H4 (cell line): ENCODE data around the gene ZNF563. TPM values are rescaled to one million over a fixed set of nuclear protein-coding genes. Genes with fewer than 3 reads are reported as not detected.

Experiments
- DNase-seq: peaks from one replicate; pipeline ENCODE4 v3.0.0-alpha.2; 2015; ENCODE audit warnings: low spot score
- total RNA-seq: library from RNA; depleted of rRNA; stranded (reverse); fragments of >200 nt; shearing (Covaris generic); gene quantifications from 2 replicates; pipeline ENCODE4 v1.2.3, GENCODE V29; 2014; rRNA removed

The ZNF563 gene
- total RNA-seq, 1 experiment from 2014 or later: 3.4 TPM

DNA sequence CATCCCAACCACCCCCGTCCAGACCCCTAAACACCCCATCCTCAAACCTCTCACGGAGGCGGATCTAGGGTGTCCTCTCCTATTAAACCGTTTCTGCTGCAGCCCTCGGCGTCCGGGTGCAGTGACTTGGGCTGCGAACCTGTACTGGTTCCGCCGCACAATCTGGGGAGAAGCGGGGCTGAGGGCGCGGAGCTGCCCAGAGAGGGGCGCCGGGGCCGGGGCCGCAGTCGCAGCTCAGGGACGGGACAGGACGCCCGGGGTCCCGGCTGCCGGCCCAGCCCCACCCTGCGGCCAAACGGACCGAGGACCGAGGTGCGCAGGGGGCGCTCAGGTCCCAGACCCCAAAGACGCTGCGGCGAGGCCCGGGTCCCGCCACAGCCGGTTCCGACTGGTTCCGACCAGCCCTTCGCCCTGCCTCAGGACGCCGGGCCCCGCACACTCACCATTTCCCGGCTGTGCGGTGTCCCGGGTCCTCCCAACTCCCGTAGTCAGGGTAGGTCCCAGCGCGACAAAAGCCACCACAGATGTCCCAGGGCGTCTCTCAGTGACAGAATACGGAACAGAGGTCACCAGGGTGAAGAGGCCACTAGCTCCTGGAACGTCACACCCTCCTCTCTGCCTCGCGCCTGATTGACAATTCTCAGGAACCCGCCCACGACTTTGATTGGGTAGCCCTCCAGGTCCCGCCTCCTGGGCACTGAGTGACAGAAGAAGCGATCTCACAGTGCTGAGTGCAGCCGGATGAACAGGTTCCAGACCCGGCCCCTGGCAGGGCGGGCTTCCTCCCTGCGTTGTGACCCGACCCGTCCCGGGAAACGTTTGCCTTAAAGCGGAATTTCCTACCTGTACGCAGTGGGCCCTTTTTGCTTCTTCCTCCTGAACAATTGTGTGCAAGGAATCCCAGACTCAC, 38.9 kb downstream of the ZNF563 start, which contains the start of gene ZNF44:
ZNF44 (minus strand) TSS at position 635 of the 910 bp plus-strand sequence; CDS start at position 446, 189 bp downstream.
- peak; percentile 91 for DNase-seq

DNA sequence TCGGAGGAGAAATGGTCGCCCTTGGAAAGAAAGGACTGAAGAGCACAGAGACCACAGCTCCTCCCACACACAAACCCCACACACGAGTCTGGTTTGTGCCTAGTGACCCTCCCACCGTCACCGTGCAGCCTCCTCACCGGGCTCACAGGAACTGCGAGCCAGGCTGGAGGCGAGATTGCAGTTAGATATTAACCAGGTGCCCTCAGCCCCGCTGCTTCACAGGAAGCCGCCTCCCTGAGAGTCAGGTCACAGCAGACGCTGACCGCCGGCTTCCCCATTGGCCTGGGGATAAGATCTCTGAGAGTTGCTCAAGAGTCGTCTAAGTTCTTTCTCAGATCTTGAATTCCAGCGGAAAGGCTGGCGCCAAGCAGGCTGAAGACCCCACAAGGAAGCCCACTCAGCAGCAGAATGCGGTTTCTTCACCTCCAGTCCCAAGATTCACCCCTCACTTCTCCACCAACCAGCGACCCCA, 39.6 kb downstream of the ZNF563 start:
- DNase-seq: peak; percentile 60

DNA sequence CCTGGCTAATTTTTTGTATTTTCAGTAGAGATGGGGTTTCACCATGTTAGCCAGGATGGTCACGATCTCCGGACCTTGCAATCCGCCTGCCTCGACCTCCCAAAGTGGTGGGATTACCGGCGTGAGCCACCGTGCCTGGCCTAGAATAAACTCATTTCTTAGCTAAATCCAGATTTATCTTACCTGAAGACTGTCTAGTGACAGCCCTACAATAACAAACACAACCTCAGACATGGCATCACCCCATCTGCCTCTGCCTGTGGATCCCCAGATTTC, 43.7 kb downstream of the ZNF563 start:
- no peak for DNase-seq

DNA sequence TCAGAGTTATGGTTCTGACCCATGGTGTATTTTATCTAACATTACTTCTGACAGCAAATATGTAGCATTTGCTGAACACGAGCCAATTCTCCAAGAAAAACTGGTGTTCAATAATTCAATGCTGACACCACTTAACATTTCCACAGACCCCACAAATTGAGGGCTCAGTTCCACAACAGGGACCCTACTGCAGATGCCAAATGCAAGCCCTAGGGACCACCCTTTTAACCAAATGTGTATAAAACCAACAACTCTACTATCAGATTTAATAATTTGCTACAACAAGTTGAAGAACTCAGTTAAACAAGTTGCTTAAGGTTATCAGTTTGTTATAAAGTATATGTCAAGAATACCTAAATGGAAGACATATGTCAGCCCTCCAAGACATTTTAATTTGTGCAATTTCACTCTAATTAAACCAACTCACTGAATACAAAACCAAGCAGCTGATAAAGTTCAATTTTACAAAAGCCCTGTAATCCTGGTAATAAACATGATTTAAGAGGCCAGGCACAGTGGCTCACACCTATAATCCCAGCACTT, 45.4 kb downstream of the ZNF563 start:
- no peak for DNase-seq

DNA sequence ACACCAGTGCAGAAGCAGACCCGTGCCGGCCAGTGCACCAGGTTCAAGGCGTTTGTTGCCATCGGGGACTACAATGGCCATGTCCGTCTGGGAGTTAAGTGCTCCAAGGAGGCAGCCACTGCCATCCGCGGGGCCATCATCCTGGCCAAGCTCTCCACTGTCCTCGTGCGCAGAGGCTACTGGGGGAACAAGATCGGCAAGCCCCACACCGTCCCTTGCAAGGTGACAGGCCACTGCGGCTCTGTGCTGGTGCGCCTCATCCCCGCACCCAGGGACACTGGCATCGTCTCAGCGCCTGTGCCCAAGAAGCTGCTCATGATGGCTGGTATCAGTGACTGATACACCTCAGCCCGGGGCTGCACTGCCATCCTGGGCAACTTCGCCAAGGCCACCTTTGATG, 48.8 kb downstream of the ZNF563 start:
- no peak for DNase-seq

DNA sequence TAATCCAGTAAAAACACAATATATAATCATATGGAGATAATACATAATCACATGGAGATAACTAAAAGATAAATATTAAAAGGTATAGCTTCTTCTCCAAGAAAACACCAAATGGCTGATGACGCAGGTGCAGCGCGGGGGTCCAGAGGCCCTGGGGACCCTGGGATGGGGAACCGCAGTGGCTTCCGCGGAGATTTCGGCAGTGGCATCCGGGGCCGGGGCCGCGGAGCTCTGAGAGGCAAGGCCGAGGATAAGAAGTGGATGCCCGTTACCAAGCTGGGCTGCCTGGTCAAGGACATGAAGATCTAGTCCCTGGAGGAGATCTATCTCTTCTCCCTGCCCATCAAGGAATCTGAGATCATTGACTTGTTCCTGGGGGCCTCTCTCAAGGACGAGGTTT, 49.2 kb downstream of the ZNF563 start:
- no peak for DNase-seq

DNA sequence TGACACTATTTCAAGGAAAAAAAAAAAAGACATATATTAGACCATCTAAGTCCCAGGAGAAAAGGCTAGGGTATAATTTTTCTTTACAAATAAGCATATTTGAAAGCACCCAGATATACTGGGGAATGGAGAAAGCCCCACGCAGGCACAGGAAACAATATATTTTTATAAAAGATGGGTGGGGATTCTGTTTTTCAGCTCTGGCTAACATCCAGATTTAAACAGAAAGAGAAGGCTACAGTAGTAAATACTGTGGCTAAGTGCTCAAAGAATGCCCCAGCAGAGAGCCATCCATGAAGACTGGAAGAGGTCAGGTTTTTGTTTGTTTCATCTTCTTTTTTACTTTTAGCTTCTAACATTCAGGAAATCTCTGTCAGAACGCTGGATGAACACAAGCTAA, 54.7 kb downstream of the ZNF563 start:
- no peak for DNase-seq

DNA sequence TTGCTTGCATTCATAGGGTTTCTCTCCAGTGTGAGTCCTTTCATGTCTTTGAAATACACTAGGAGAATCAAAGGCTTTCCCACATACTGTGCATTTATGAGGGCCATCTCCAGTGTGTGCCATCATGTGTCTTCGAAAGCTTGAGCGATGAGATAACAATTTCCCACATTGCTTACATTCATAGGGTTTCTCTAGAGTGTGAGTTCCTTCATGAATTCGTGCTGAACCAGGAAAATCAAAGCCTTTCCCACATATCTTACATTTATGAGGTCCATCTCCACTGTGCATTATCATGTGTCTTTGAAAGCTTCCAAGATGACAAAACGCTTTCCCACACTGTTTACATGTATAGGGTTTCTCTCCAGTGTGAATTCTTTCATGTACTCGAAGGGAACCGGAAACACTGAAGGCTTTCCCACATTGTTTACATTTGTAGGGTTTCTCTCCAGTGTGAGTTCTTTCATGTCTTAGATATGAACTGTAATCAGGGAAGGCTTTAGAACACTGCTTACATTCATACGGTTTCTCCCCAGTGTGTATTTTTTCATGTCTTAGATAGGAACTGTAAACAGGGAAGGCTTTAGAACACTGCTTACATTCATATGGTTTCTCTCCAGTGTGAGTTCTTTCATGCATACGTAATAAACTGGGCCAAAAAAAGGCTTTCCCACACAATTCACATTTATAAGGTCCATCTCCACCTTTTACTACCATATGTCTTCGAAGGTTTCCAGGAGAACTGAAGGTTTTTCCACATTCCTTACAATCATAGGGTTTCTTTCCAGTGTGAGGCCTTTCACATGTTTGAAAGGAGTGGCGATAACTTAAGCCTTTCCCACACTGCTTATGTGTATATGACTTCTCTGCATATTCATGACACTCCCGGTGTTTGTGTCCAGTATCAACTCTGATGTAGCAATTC, 60.2 kb downstream of the ZNF563 start:
- DNase-seq: no peak

DNA sequence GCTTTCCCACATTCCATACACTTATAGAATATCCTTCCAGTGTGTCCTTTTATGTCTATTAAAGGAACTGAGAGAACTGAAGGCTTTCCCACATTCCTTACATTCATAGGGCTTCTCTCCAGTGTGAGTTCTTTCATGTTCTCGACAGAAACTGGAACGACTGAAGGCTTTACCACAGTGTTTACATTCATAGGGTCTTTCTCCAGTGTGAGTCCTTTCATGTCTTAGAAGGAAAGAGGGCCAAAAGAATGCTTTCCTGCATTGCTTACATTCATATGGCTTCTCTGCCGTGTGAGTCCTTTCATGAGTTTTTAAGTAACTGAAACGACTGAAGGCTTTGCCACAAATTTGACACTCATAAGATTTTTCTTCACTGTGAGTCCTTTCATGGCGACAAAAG, 61.0 kb downstream of the ZNF563 start:
- no peak for DNase-seq

DNA sequence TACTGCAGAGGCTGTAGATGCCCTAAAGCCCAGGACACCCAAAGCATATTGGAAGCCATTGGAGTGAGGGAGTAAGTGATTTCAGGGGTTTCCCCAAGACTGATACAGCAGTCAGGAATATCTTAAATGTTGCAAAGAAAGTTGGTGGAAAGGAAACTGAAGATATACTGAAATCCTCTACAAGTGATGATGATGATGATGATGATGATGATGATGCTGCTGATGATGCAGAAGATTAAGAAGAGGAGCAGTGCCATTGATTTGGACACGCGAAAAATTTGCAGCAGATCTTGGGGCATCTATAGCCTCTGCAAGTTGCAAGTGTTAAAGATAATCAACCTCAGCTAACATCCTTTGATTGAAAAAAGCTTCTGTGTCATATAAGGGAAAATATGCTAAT, 62.6 kb downstream of the ZNF563 start:
- no peak for DNase-seq

Other genes starting within 250 kb of the ZNF563 start
- gene ZNF20, start 193.3 kb downstream of the ZNF563 start, total RNA-seq: 6.9 and 21.1 TPM in 2 replicates
- 3.0 and 6.9 TPM in 2 replicates for gene ZNF625, start 176.9 kb downstream of the ZNF563 start, total RNA-seq
- 2.2 and 5.1 TPM in 2 replicates for gene ZNF136, start 170.5 kb downstream of the ZNF563 start, total RNA-seq
- gene ZNF44, start 38.8 kb downstream of the ZNF563 start, total RNA-seq: 3.3 and 6.5 TPM in 2 replicates
- 0.72 and 5.2 TPM in 2 replicates for gene ZNF442, start 32.0 kb upstream of the ZNF563 start, total RNA-seq
- gene ZNF799, start 67.6 kb upstream of the ZNF563 start, total RNA-seq: 1.6 and 1.8 TPM in 2 replicates
- gene ZNF443, start 107.4 kb upstream of the ZNF563 start, total RNA-seq: 2.1 and 3.1 TPM in 2 replicates
- 0.81 TPM in 1 of 2 replicates, not detected in the other for gene ZNF709, start 151.2 kb upstream of the ZNF563 start, total RNA-seq
- gene ZNF564, start 217.8 kb upstream of the ZNF563 start, total RNA-seq: 4.1 and 5.3 TPM in 2 replicates